ENCODE data around the gene HRH3.

Gene HRH3

GRCh38 chr20:62226707-62227590 lies 6.9 kb upstream of the HRH3 start:
- Histone ChIP-seq H4K20me1 (peaks cover 20% of the 10 kb centered on the region), H3K4me2 (peak overlapping the region; percentile 78), H3K4me1 (peaks cover 53% of the 10 kb centered on the region), H3K27me3 (peaks cover 23% of the 10 kb centered on the region), H3K9me3 (no peaks in the 10 kb centered on the region), H3K36me3 (no peaks in the 10 kb centered on the region), H3K9ac (peak overlapping the region; percentile 54; the same call in 1 of the 2 replicates), H3K27ac (peak overlapping the region; percentile 47), H3K4me3 (no peak overlapping the region)
- TF ChIP-seq Cebpa-rat (IDR thresholded peaks at IDR 0.05): no peak

- Histone ChIP-seq H3K27ac (peak overlapping the region; percentile 44; the same call in 1 of the 2 replicates), H3K9ac (peak overlapping the region; percentile 54), H3K4me3 (no peak overlapping the region), H3K9me3 (no peaks in the 10 kb centered on the region), H4K20me1 (peaks cover 30% of the 10 kb centered on the region), H3K4me2 (peak overlapping the region; percentile 78), H3K36me3 (no peaks in the 10 kb centered on the region), H3K27me3 (peaks cover 32% of the 10 kb centered on the region), H3K4me1 (peaks cover 57% of the 10 kb centered on the region)
- no peak for TF ChIP-seq Cebpa-rat (IDR thresholded peaks at IDR 0.05)
Observed at GRCh38 chr20:62225820-62226635, 6.0 kb upstream of the HRH3 start.

GRCh38 chr20:62225026-62225425 lies 4.9 kb upstream of the HRH3 start:
- Histone ChIP-seq H3K4me1 (peaks cover 65% of the 10 kb centered on the region), H3K4me3 (no peak overlapping the region), H4K20me1 (peaks cover 38% of the 10 kb centered on the region), H3K27me3 (peaks cover 41% of the 10 kb centered on the region), H3K9me3 (no peaks in the 10 kb centered on the region), H3K36me3 (no peaks in the 10 kb centered on the region), H3K9ac (no peak overlapping the region), H3K27ac (no peak overlapping the region), H3K4me2 (peak overlapping the region; percentile 78)
- no peak for TF ChIP-seq Cebpa-rat (IDR thresholded peaks at IDR 0.05)

- no peak overlapping the region for H3K27ac ChIP-seq
- H3K27me3 ChIP-seq: peaks cover 49% of the 10 kb centered on the region
- no peak for TF ChIP-seq Cebpa-rat (IDR thresholded peaks at IDR 0.05)
- H3K36me3 ChIP-seq: no peaks in the 10 kb centered on the region
- H3K9ac ChIP-seq: no peak overlapping the region
- H3K4me1 ChIP-seq: peaks cover 72% of the 10 kb centered on the region
- no peaks in the 10 kb centered on the region for H3K9me3 ChIP-seq
- no peak overlapping the region for H3K4me3 ChIP-seq
- peak overlapping the region; percentile 54; the same call in 1 of the 2 replicates for H3K4me2 ChIP-seq
- peaks cover 45% of the 10 kb centered on the region for H4K20me1 ChIP-seq
Observed at GRCh38 chr20:62224113-62224855, 4.2 kb upstream of the HRH3 start.

- H3K4me3 ChIP-seq: no peak overlapping the region
- TF ChIP-seq Cebpa-rat (IDR thresholded peaks at IDR 0.05): no peak
- H3K9me3 ChIP-seq: no peaks in the 10 kb centered on the region
- H3K27ac ChIP-seq: no peak overlapping the region
- H4K20me1 ChIP-seq: peaks cover 52% of the 10 kb centered on the region
- peaks cover 56% of the 10 kb centered on the region for H3K27me3 ChIP-seq
- H3K4me2 ChIP-seq: peak overlapping the region; percentile 54
- no peak overlapping the region for H3K9ac ChIP-seq
- no peaks in the 10 kb centered on the region for H3K36me3 ChIP-seq
- peaks cover 79% of the 10 kb centered on the region for H3K4me1 ChIP-seq
Observed at GRCh38 chr20:62223571-62223970, 3.5 kb upstream of the HRH3 start.

- H3K36me3 ChIP-seq: no peaks in the 10 kb centered on the region
- peaks cover 81% of the 10 kb centered on the region for H3K4me1 ChIP-seq
- no peak overlapping the region for H3K27ac ChIP-seq
- H3K9me3 ChIP-seq: no peaks in the 10 kb centered on the region
- no peak overlapping the region for H3K9ac ChIP-seq
- H3K4me2 ChIP-seq: 0 out of 2 replicates have a peak overlapping the region, but pooled peaks have one; percentile 54
- H3K27me3 ChIP-seq: peaks cover 62% of the 10 kb centered on the region
- H3K4me3 ChIP-seq: no peak overlapping the region
- no peak for TF ChIP-seq Cebpa-rat (IDR thresholded peaks at IDR 0.05)
- H4K20me1 ChIP-seq: peaks cover 58% of the 10 kb centered on the region
Observed at GRCh38 chr20:62222972-62223371, 2.9 kb upstream of the HRH3 start.

GRCh38 chr20:62222266-62222850 lies 2.3 kb upstream of the HRH3 start:
- peaks cover 65% of the 10 kb centered on the region for H4K20me1 ChIP-seq

GRCh38 chr20:62220666-62221568 lies 839 bp upstream of the HRH3 start:
- Histone ChIP-seq H3K4me1 (peaks cover 81% of the 10 kb centered on the region), H3K27ac (no peak overlapping the region), H3K9me3 (no peaks in the 10 kb centered on the region), H3K27me3 (peaks cover 69% of the 10 kb centered on the region), H4K20me1 (peaks cover 79% of the 10 kb centered on the region), H3K4me3 (no peak overlapping the region), H3K9ac (no peak overlapping the region), H3K4me2 (peak overlapping the region; percentile 94), H3K36me3 (no peaks in the 10 kb centered on the region)
- TF ChIP-seq Cebpa-rat (IDR thresholded peaks at IDR 0.05): no peak

More at GRCh38 chr20:62222266-62222850, 2.3 kb upstream of the HRH3 start:
- Histone ChIP-seq H3K9ac (no peak overlapping the region), H3K4me1 (peaks cover 81% of the 10 kb centered on the region), H3K27me3 (peaks cover 68% of the 10 kb centered on the region), H3K27ac (no peak overlapping the region), H3K36me3 (no peaks in the 10 kb centered on the region), H3K4me2 (no peak overlapping the region), H3K4me3 (no peak overlapping the region), H3K9me3 (no peaks in the 10 kb centered on the region)
- no peak for TF ChIP-seq Cebpa-rat (IDR thresholded peaks at IDR 0.05)
